WTC11 (cell line): ENCODE data around the gene OR2F2. TPM values are rescaled to one million over a fixed set of nuclear protein-coding genes. Genes with fewer than 3 reads are reported as not detected.

Experiments used
- ATAC-seq: fragments of 200-7000 bp; cut with Tn5 transposase; 2 replicates; pipeline ENCODE4 v1.10.0; 2021; ENCODE audit warnings: mild to moderate bottlenecking, moderate library complexity
- CTCF ChIA-PET: fragments of 300-600 bp; sonication (Branson Sonifier 250); formaldehyde crosslinking; loops from one replicate; lab custom pipeline; 2021; ENCODE audit warnings: antibody characterized with exemption; lab: Charles Lee
- POLR2A ChIA-PET: fragments of 350-600 bp; sonication (Branson Sonifier 250); formaldehyde crosslinking; loops from one replicate; lab custom pipeline; 2021; ENCODE audit warnings: antibody characterized with exemption; lab: Charles Lee
- DNase-seq: peaks from one replicate; pipeline ENCODE4 v3.0.0; 2021; ENCODE audit warnings: low spot score
- H3K27ac Mint-ChIP-seq: 2 replicates; pipeline ENCODE4 v1.8.0; 2021; ENCODE audit warnings: mixed read lengths
- H3K27me3 Mint-ChIP-seq: 2 replicates; pipeline ENCODE4 v1.8.0; 2021; ENCODE audit warnings: low read depth, mild to moderate bottlenecking, moderate library complexity, mixed read lengths
- H3K36me3 Mint-ChIP-seq: 2 replicates; pipeline ENCODE4 v1.8.0; 2021; ENCODE audit warnings: mixed read lengths
- H3K4me1 Mint-ChIP-seq: 2 replicates; pipeline ENCODE4 v1.8.0; 2022; ENCODE audit warnings: mixed read lengths
- H3K4me3 Mint-ChIP-seq: 2 replicates; pipeline ENCODE4 v1.8.0; 2021; ENCODE audit warnings: mild to moderate bottlenecking, moderate library complexity, mixed read lengths
- H3K9me3 Mint-ChIP-seq: 2 replicates; pipeline ENCODE4 v1.8.0; 2021; ENCODE audit warnings: mixed read lengths
- GRHL2 ChIP-seq: fragments of 250-450 bp; sonication (Bioruptor Pico); IDR thresholded peaks from 2 replicates; pipeline ENCODE4 v1.8.0; 2022; ENCODE audit warnings: mild to moderate bottlenecking, moderate library complexity; ENCODE audit not compliant: insufficient replicate concordance, severe bottlenecking
- NR2C2 ChIP-seq: sonication (generic); formaldehyde crosslinking; IDR thresholded peaks from 2 replicates; pipeline ENCODE4 v1.8.0; 2022; ENCODE audit warnings: mild to moderate bottlenecking, missing genetic modification reagents
- OVOL2 ChIP-seq: fragments of 250-450 bp; sonication (Bioruptor Pico); IDR thresholded peaks from 2 replicates; pipeline ENCODE4 v1.9.0; 2021; ENCODE audit warnings: mild to moderate bottlenecking, borderline replicate concordance
- TEAD4 ChIP-seq: sonication (generic); formaldehyde crosslinking; IDR thresholded peaks from 2 replicates; pipeline ENCODE4 v1.8.0; 2022; ENCODE audit warnings: mild to moderate bottlenecking, missing genetic modification reagents
- ZNF317 ChIP-seq: sonication (generic); formaldehyde crosslinking; IDR thresholded peaks from 2 replicates; pipeline ENCODE4 v1.8.1; 2023; ENCODE audit warnings: low read depth, mild to moderate bottlenecking, moderate library complexity, missing genetic modification reagents, borderline replicate concordance
- ZNF396 ChIP-seq: fragments of 250-450 bp; sonication (Bioruptor Pico); IDR thresholded peaks from 2 replicates; pipeline ENCODE4 v1.8.0; 2021; ENCODE audit warnings: mild to moderate bottlenecking, moderate library complexity, borderline replicate concordance
- total RNA-seq: library from RNA; stranded (reverse); gene quantifications from 3 replicates; pipeline ENCODE4 v1.2.3, GENCODE V29; 2021
- TF ChIP-seq, protein P1 (sequence below): sonication (generic); formaldehyde crosslinking; IDR thresholded peaks from 2 replicates; pipeline ENCODE4 v1.8.1; 2022; ENCODE audit warnings: missing genetic modification reagents, borderline replicate concordance
- TF ChIP-seq, protein P2 (sequence below): sonication (generic); formaldehyde crosslinking; IDR thresholded peaks from 2 replicates; pipeline ENCODE4 v1.8.1; 2023; ENCODE audit warnings: mild to moderate bottlenecking, missing genetic modification reagents
- TF ChIP-seq, protein P3 (sequence below): sonication (generic); formaldehyde crosslinking; IDR thresholded peaks from 2 replicates; pipeline ENCODE4 v1.8.0; 2022; ENCODE audit warnings: mild to moderate bottlenecking, missing genetic modification reagents
- TF ChIP-seq, protein P4 (sequence below): fragments of 250-450 bp; sonication (Bioruptor Pico); IDR thresholded peaks from 2 replicates; pipeline ENCODE4 v1.9.0; 2021; ENCODE audit warnings: mild to moderate bottlenecking
- TF ChIP-seq, protein P5 (sequence below): fragments of 250-450 bp; sonication (Bioruptor Pico); conservative IDR thresholded peaks from 2 replicates; pipeline ENCODE4 v1.9.0; 2021; ENCODE audit warnings: mild to moderate bottlenecking
- TF ChIP-seq, protein P6 (sequence below): sonication (generic); formaldehyde crosslinking; IDR thresholded peaks from 2 replicates; pipeline ENCODE4 v1.8.0; 2022; ENCODE audit warnings: missing genetic modification reagents
- TF ChIP-seq, protein P7 (sequence below): fragments of 250-450 bp; sonication (Bioruptor Pico); IDR thresholded peaks from 2 replicates; pipeline ENCODE4 v1.9.0; 2021; ENCODE audit warnings: moderate library complexity, mild to moderate bottlenecking, inconsistent platforms, borderline replicate concordance
- TF ChIP-seq, protein P8 (sequence below): sonication (generic); formaldehyde crosslinking; IDR thresholded peaks from 2 replicates; pipeline ENCODE4 v1.8.1; 2022; ENCODE audit warnings: mild to moderate bottlenecking, missing genetic modification reagents, moderate library complexity, borderline replicate concordance
- TF ChIP-seq, protein P9 (sequence below): fragments of 250-450 bp; sonication (Bioruptor Pico); IDR thresholded peaks from 2 replicates; pipeline ENCODE4 v1.9.0; 2021; ENCODE audit warnings: mild to moderate bottlenecking
- TF ChIP-seq, protein P10 (sequence below): sonication (generic); formaldehyde crosslinking; IDR thresholded peaks from 2 replicates; pipeline ENCODE4 v1.8.0; 2022; ENCODE audit warnings: mild to moderate bottlenecking, missing genetic modification reagents

Gene OR2F2
- total RNA-seq, 1 experiment from 2014 or later, result not detected

DNA sequence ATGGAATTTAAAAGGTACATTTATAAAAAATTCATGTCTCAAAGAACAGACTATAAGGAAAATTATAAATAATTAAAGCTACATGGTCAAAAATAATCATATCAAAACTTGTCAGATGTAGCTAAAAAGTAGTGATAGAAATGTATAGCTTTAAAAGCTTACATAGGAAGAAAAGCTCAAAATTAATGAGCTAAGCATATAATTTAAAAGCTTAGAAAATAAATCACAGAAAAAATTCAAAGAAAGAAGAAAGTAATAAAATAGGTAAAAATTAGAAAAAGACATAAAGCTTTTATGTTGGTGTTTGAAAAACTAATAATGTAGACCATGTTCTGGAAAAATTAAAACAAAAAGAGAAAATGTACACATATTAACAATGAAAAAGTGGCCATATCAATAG lies 38.4 kb upstream of the OR2F2 start:
- no peaks in the 10 kb centered on the region for H3K9me3 Mint-ChIP-seq
- H3K4me1 Mint-ChIP-seq, result peaks cover 33% of the 10 kb centered on the region
- no peak overlapping the region for H3K4me3 Mint-ChIP-seq
- DNase-seq, result no peak
- TF ChIP-seq, protein P1, sequence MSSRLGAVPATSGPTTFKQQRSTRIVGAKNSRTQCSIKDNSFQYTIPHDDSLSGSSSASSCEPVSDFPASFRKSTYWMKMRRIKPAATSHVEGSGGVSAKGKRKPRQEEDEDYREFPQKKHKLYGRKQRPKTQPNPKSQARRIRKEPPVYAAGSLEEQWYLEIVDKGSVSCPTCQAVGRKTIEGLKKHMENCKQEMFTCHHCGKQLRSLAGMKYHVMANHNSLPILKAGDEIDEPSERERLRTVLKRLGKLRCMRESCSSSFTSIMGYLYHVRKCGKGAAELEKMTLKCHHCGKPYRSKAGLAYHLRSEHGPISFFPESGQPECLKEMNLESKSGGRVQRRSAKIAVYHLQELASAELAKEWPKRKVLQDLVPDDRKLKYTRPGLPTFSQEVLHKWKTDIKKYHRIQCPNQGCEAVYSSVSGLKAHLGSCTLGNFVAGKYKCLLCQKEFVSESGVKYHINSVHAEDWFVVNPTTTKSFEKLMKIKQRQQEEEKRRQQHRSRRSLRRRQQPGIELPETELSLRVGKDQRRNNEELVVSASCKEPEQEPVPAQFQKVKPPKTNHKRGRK, result no peak
- TF ChIP-seq ZNF396 (CRISPR knock-in tag), result no peak
- no peak for TF ChIP-seq OVOL2 (CRISPR knock-in tag)
- TF ChIP-seq, protein P2, sequence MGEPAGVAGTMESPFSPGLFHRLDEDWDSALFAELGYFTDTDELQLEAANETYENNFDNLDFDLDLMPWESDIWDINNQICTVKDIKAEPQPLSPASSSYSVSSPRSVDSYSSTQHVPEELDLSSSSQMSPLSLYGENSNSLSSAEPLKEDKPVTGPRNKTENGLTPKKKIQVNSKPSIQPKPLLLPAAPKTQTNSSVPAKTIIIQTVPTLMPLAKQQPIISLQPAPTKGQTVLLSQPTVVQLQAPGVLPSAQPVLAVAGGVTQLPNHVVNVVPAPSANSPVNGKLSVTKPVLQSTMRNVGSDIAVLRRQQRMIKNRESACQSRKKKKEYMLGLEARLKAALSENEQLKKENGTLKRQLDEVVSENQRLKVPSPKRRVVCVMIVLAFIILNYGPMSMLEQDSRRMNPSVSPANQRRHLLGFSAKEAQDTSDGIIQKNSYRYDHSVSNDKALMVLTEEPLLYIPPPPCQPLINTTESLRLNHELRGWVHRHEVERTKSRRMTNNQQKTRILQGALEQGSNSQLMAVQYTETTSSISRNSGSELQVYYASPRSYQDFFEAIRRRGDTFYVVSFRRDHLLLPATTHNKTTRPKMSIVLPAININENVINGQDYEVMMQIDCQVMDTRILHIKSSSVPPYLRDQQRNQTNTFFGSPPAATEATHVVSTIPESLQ (CRISPR knock-in tag), result no peak
- TF ChIP-seq NR2C2 (CRISPR knock-in tag), result no peak
- TF ChIP-seq, protein P3, sequence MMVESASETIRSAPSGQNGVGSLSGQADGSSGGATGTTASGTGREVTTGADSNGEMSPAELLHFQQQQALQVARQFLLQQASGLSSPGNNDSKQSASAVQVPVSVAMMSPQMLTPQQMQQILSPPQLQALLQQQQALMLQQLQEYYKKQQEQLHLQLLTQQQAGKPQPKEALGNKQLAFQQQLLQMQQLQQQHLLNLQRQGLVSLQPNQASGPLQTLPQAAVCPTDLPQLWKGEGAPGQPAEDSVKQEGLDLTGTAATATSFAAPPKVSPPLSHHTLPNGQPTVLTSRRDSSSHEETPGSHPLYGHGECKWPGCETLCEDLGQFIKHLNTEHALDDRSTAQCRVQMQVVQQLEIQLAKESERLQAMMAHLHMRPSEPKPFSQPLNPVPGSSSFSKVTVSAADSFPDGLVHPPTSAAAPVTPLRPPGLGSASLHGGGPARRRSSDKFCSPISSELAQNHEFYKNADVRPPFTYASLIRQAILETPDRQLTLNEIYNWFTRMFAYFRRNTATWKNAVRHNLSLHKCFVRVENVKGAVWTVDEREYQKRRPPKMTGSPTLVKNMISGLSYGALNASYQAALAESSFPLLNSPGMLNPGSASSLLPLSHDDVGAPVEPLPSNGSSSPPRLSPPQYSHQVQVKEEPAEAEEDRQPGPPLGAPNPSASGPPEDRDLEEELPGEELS (CRISPR knock-in tag), result no peak
- TF ChIP-seq, protein P4, sequence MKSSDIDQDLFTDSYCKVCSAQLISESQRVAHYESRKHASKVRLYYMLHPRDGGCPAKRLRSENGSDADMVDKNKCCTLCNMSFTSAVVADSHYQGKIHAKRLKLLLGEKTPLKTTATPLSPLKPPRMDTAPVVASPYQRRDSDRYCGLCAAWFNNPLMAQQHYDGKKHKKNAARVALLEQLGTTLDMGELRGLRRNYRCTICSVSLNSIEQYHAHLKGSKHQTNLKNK, result no peak
- H3K27ac Mint-ChIP-seq, result no peak overlapping the region
- POLR2A ChIA-PET, result no interaction called here
- ATAC-seq, result no peak
- CTCF ChIA-PET, result no interaction called here
- no peaks in the 10 kb centered on the region for H3K27me3 Mint-ChIP-seq
- no peaks in the 10 kb centered on the region for H3K36me3 Mint-ChIP-seq

DNA sequence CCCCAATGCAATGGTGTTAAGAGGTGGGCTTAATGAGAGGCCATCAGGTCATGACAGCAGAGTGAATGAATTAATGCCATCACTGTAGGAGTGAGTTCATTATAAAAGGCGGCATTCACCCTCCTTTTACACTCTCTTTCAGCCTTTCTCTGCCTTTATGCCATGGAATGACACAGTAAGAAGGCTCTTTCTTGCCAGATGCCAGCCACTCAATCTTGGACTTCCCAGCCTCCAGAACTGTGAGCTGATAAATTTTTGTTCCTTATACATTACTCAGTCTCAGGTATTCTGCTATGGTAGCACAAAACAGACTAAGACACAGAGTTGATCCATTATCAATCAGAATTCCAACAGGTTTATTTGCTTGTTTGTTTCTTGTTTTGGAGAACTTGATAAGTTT lies 36.2 kb upstream of the OR2F2 start:
- no peak overlapping the region for H3K27ac Mint-ChIP-seq
- ATAC-seq (no peak), DNase-seq (no peak)
- POLR2A ChIA-PET, result no interaction called here
- no peak overlapping the region for H3K4me3 Mint-ChIP-seq
- no peaks in the 10 kb centered on the region for H3K27me3 Mint-ChIP-seq
- H3K4me1 Mint-ChIP-seq, result peaks cover 48% of the 10 kb centered on the region
- no peaks in the 10 kb centered on the region for H3K36me3 Mint-ChIP-seq
- CTCF ChIA-PET, result interaction anchor here (0.8 kb wide), 1 partner anchor 229 kb away, joined by 3 read pairs; no protein-coding TSS in a partner anchor
- H3K9me3 Mint-ChIP-seq, result peaks cover 5% of the 10 kb centered on the region; the same call in 1 of the 2 replicates
- TF ChIP-seq, protein P5, sequence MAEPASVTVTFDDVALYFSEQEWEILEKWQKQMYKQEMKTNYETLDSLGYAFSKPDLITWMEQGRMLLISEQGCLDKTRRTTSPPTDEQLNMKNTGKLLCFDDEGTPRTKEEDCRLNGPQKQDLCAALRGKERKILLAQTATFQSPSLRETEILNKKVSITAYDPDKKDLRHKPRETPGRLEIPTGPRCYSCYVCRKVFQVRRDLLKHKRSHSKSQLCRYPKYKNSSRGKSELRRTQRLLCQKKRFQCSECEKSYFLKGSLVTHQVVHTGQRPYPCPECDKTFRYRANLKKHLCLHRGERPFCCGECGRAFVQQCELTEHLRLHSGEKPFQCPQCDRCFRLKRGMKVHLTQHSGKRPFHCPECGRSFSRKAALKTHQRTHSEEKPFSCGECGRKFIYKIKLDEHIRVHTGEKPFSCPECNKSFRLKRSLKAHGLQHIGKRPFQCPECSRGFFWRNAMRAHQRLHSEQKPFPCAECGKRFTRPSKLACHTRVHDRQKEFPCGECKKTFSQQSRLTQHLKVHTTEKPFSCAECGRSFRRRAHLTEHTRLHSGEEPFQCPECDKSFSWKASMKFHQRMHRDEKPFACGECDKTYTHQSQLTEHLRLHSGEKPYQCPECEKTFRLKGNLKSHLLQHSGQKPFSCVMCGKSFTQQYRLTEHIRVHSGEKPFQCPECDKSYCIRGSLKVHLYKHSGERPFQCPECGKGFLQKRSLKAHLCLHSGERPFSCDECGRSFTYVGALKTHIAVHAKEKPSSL (CRISPR knock-in tag), result no peak
- TF ChIP-seq, protein P6, sequence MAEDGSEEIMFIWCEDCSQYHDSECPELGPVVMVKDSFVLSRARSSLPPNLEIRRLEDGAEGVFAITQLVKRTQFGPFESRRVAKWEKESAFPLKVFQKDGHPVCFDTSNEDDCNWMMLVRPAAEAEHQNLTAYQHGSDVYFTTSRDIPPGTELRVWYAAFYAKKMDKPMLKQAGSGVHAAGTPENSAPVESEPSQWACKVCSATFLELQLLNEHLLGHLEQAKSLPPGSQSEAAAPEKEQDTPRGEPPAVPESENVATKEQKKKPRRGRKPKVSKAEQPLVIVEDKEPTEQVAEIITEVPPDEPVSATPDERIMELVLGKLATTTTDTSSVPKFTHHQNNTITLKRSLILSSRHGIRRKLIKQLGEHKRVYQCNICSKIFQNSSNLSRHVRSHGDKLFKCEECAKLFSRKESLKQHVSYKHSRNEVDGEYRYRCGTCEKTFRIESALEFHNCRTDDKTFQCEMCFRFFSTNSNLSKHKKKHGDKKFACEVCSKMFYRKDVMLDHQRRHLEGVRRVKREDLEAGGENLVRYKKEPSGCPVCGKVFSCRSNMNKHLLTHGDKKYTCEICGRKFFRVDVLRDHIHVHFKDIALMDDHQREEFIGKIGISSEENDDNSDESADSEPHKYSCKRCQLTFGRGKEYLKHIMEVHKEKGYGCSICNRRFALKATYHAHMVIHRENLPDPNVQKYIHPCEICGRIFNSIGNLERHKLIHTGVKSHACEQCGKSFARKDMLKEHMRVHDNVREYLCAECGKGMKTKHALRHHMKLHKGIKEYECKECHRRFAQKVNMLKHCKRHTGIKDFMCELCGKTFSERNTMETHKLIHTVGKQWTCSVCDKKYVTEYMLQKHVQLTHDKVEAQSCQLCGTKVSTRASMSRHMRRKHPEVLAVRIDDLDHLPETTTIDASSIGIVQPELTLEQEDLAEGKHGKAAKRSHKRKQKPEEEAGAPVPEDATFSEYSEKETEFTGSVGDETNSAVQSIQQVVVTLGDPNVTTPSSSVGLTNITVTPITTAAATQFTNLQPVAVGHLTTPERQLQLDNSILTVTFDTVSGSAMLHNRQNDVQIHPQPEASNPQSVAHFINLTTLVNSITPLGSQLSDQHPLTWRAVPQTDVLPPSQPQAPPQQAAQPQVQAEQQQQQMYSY (CRISPR knock-in tag), result no peak
- TF ChIP-seq ZNF317 (no peak), GRHL2 (CRISPR knock-in tag) (no peak), TEAD4 (CRISPR knock-in tag) (no peak), ZNF396 (CRISPR knock-in tag) (no peak)
- TF ChIP-seq, protein P7, sequence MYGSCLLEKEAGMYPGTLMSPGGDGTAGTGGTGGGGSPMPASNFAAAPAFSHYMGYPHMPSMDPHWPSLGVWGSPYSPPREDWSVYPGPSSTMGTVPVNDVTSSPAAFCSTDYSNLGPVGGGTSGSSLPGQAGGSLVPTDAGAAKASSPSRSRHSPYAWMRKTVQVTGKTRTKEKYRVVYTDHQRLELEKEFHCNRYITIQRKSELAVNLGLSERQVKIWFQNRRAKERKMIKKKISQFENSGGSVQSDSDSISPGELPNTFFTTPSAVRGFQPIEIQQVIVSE, result no peak
- TF ChIP-seq, protein P8, sequence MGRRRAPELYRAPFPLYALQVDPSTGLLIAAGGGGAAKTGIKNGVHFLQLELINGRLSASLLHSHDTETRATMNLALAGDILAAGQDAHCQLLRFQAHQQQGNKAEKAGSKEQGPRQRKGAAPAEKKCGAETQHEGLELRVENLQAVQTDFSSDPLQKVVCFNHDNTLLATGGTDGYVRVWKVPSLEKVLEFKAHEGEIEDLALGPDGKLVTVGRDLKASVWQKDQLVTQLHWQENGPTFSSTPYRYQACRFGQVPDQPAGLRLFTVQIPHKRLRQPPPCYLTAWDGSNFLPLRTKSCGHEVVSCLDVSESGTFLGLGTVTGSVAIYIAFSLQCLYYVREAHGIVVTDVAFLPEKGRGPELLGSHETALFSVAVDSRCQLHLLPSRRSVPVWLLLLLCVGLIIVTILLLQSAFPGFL, result no peak
- TF ChIP-seq, protein P9, sequence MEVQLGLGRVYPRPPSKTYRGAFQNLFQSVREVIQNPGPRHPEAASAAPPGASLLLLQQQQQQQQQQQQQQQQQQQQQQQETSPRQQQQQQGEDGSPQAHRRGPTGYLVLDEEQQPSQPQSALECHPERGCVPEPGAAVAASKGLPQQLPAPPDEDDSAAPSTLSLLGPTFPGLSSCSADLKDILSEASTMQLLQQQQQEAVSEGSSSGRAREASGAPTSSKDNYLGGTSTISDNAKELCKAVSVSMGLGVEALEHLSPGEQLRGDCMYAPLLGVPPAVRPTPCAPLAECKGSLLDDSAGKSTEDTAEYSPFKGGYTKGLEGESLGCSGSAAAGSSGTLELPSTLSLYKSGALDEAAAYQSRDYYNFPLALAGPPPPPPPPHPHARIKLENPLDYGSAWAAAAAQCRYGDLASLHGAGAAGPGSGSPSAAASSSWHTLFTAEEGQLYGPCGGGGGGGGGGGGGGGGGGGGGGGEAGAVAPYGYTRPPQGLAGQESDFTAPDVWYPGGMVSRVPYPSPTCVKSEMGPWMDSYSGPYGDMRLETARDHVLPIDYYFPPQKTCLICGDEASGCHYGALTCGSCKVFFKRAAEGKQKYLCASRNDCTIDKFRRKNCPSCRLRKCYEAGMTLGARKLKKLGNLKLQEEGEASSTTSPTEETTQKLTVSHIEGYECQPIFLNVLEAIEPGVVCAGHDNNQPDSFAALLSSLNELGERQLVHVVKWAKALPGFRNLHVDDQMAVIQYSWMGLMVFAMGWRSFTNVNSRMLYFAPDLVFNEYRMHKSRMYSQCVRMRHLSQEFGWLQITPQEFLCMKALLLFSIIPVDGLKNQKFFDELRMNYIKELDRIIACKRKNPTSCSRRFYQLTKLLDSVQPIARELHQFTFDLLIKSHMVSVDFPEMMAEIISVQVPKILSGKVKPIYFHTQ (CRISPR knock-in tag), result no peak
- TF ChIP-seq, protein P10, sequence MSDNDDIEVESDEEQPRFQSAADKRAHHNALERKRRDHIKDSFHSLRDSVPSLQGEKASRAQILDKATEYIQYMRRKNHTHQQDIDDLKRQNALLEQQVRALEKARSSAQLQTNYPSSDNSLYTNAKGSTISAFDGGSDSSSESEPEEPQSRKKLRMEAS (CRISPR knock-in tag), result no peak
